Measurements from ENCODE around the gene PAIP1.
"Not testable (repeated sequence)": the region's sequence is repeated elsewhere in the genome, so short reads cannot be mapped to it uniquely, and the experiment has no call there.

The PAIP1 gene

GRCh38 chr5:43556857-43557542 is at the start of gene PAIP1:
Gene PAIP1 (minus strand): TSS chr5:43557077. CDS start chr5:43556846, 231 bp downstream.
- peak; percentile 82 for DNase-seq (ENCODE audit: low spot score)

GRCh38 chr5:43606351-43606750 is 49.5 kb upstream of the PAIP1 start:
- DNase-seq (ENCODE audit: low spot score): no peak

GRCh38 chr5:43604699-43605098 is 47.8 kb upstream of the PAIP1 start:
- DNase-seq (ENCODE audit: low spot score): no peak

- peak; percentile 75 for DNase-seq (ENCODE audit: low spot score)
Measured at GRCh38 chr5:43603344-43604217, 46.7 kb upstream of the PAIP1 start.

GRCh38 chr5:43602461-43603343 is 45.8 kb upstream of the PAIP1 start, which contains the start of gene NNT:
Gene NNT (plus strand): TSS chr5:43603180. CDS start chr5:43609196, 6,016 bp downstream.
- DNase-seq (ENCODE audit: low spot score): peak; percentile 58

- DNase-seq (ENCODE audit: low spot score): peak; percentile 41
Measured at GRCh38 chr5:43601454-43602260, 44.8 kb upstream of the PAIP1 start.

GRCh38 chr5:43598927-43599326 is 42.0 kb upstream of the PAIP1 start:
- not testable (repeated sequence) for DNase-seq (ENCODE audit: low spot score)

- no peak for DNase-seq (ENCODE audit: low spot score)
Measured at GRCh38 chr5:43592363-43592762, 35.5 kb upstream of the PAIP1 start.

GRCh38 chr5:43590700-43591099 is 33.8 kb upstream of the PAIP1 start:
- no peak for DNase-seq (ENCODE audit: low spot score)

GRCh38 chr5:43589310-43589709 is 32.4 kb upstream of the PAIP1 start:
- DNase-seq (ENCODE audit: low spot score): no peak

GRCh38 chr5:43588842-43589241 is 32.0 kb upstream of the PAIP1 start:
- DNase-seq (ENCODE audit: low spot score): no peak

GRCh38 chr5:43584166-43584699 is 27.4 kb upstream of the PAIP1 start:
- no peak for DNase-seq (ENCODE audit: low spot score)

GRCh38 chr5:43583724-43584123 is 26.8 kb upstream of the PAIP1 start:
- DNase-seq (ENCODE audit: low spot score): no peak

- no peak for DNase-seq (ENCODE audit: low spot score)
Measured at GRCh38 chr5:43582082-43583005, 25.5 kb upstream of the PAIP1 start.

GRCh38 chr5:43581398-43581797 is 24.5 kb upstream of the PAIP1 start:
- DNase-seq (ENCODE audit: low spot score): no peak

- not testable (repeated sequence) for DNase-seq (ENCODE audit: low spot score)
Measured at GRCh38 chr5:43580402-43581210, 23.7 kb upstream of the PAIP1 start.

- DNase-seq (ENCODE audit: low spot score): no peak
Measured at GRCh38 chr5:43573058-43573457, 16.2 kb upstream of the PAIP1 start.

GRCh38 chr5:43572357-43572756 is 15.5 kb upstream of the PAIP1 start:
- DNase-seq (ENCODE audit: low spot score): no peak

- no peak for DNase-seq (ENCODE audit: low spot score)
Measured at GRCh38 chr5:43571237-43571636, 14.4 kb upstream of the PAIP1 start.
